Transverse colon (tissue), 4 donors: Measurements from ENCODE around the gene OR10AD1. TPM values are rescaled to one million over a fixed set of nuclear protein-coding genes. Genes with fewer than 3 reads are reported as not detected.
A peak's percentile ranks its signal among the peaks of the same experiment; 100 is the strongest.

ENCODE experiments used
- DNase-seq: peaks from one replicate; pipeline ENCODE4 v3.0.0-alpha.2; 2019
- H3K27ac ChIP-seq, 4 donors: fragments of 200-600 bp; sonication (generic); 2 replicates each; pipeline ENCODE4 v1.5.1; 2016 to 2018; ENCODE audit warnings: inconsistent platforms in 4 of 4
- H3K27me3 ChIP-seq: fragments of 200-600 bp; sonication (generic); 2 replicates; pipeline ENCODE4 v1.5.1; 2017; ENCODE audit warnings: inconsistent platforms
- H3K36me3 ChIP-seq, 4 donors: fragments of 200-600 bp; sonication (generic); 2 replicates each; pipeline ENCODE4 v1.5.1; 2017 to 2019; ENCODE audit warnings: inconsistent platforms in 4 of 4
- H3K4me1 ChIP-seq, 4 donors: fragments of 200-600 bp; sonication (generic); 2 replicates each; pipeline ENCODE4 v1.5.1; 2017 to 2020; ENCODE audit warnings: inconsistent platforms in 4 of 4
- H3K4me3 ChIP-seq, 4 donors: fragments of 200-600 bp; sonication (generic); 1 replicate in 1 of 4; 2 replicates in 3 of 4; pipeline versions ENCODE4 v1.5.1 to v1.6.1; 2017 to 2019; ENCODE audit warnings: inconsistent platforms in 4 of 4
- H3K9me3 ChIP-seq, 2 donors: fragments of 200-600 bp; sonication (generic); 2 replicates each; pipeline ENCODE4 v1.5.1; 2017 to 2019; ENCODE audit warnings: inconsistent platforms in 2 of 2
- CTCF ChIP-seq, 5 experiments: fragments of 200-600 bp in 3 of 5; fragments of 450-650 bp in 2 of 5; sonication (generic) in 3 of 5; IDR thresholded peaks; 1 replicate in 2 of 5; 2 replicates in 3 of 5; pipeline ENCODE4 v1.5.1; 2016 to 2017; ENCODE audit warnings: antibody characterized with exemption in 5 of 5, inconsistent platforms in 3 of 5, mild to moderate bottlenecking in 2 of 5, moderate library complexity in 1 of 5
- EP300 ChIP-seq: sonication (generic); formaldehyde crosslinking; IDR thresholded peaks from one replicate; pipeline ENCODE4 v1.6.1; 2017; ENCODE audit warnings: antibody characterized with exemption, low read depth
- POLR2A ChIP-seq: fragments of 450-650 bp; IDR thresholded peaks from one replicate; pipeline ENCODE4 v1.6.1; 2016; ENCODE audit warnings: antibody characterized with exemption, mild to moderate bottlenecking, moderate library complexity
- POLR2AphosphoS5 ChIP-seq, 3 donors: sonication (generic); formaldehyde crosslinking; IDR thresholded peaks; one replicate each; pipeline ENCODE4 v1.6.1; 2016; ENCODE audit warnings: antibody characterized with exemption in 3 of 3
- WGBS, 2 donors: methylation state at CpG; one replicate each; pipeline ENCODE4 v1.1.5; 2018; ENCODE audit warnings: low coverage in 1 of 2; 5-methylcytosine and 5-hydroxymethylcytosine counted together
- in situ Hi-C, 4 donors: fragments of 200-750 bp; cut with MboI; loops; one replicate each; pipeline versions ENCODE4 v1.15.0 to v1.15.1; 2017; ENCODE audit warnings: low sequenced_read_pairs in 3 of 4, low pct_ligation_motif_present in 1 of 4, low pct_unique_long_range_greater_than_20kb in 1 of 4
- intact Hi-C: fragments of 100-400 bp; cut with DNase I; formaldehyde crosslinking; loops from one replicate; pipeline ENCODE4 v1.15.1; 2023; ENCODE audit warnings: low total_unique reads
- total RNA-seq, 4 donors: library from RNA; depleted of rRNA; stranded (reverse); fragments of >200 nt; gene quantifications; one replicate each; pipeline ENCODE4 v1.1.0, GENCODE V29; 2016

OR10AD1 gene
- total RNA-seq, 4 donors from 2014 or later = not detected

- in situ Hi-C loops = no loop called here
- DNase-seq = no peak
- no peak overlapping the region for H3K4me3 ChIP-seq
- no peak overlapping the region for H3K27ac ChIP-seq
- peaks cover 0 to 34% (median 19%) of the 10 kb centered on the region in 4 donors for H3K4me1 ChIP-seq
- WGBS, 2 donors = 83 to 85% methylated on average over 2 to 3 of the region's 3 CpGs
- TF ChIP-seq POLR2AphosphoS5 (IDR thresholded peaks at IDR 0.05) = no peak
- no peak for TF ChIP-seq POLR2A
- no peak for TF ChIP-seq CTCF (IDR thresholded peaks at IDR 0.05)
- H3K27me3 ChIP-seq = no peaks in the 10 kb centered on the region
- intact Hi-C loops = no loop called here
- peaks cover 4 to 13% of the 10 kb centered on the region in 2 donors for H3K9me3 ChIP-seq
- H3K36me3 ChIP-seq = no peaks in the 10 kb centered on the region
Measured at GRCh38 chr12:48201516-48201915, 1.6 kb downstream of the OR10AD1 start.

- peak overlapping the region in 2 of 4 donors; percentile 95 to 98 for H3K27ac ChIP-seq
- WGBS, 2 donors = 92 to 97% methylated on average over 3 of the region's 3 CpGs
- TF ChIP-seq POLR2A (no peak), POLR2AphosphoS5 (IDR thresholded peaks at IDR 0.05) (no peak), CTCF (IDR thresholded peaks at IDR 0.05) (no peak), EP300 (no peak)
- H3K27me3 ChIP-seq = no peaks in the 10 kb centered on the region
- H3K9me3 ChIP-seq = peaks cover 4 to 9% of the 10 kb centered on the region in 2 donors
- intact Hi-C loops (no loop called here), in situ Hi-C loops (no loop called here)
- no peaks in the 10 kb centered on the region for H3K36me3 ChIP-seq
- H3K4me3 ChIP-seq = no peak overlapping the region
- no peak for DNase-seq
- peaks cover 0 to 34% (median 19%) of the 10 kb centered on the region in 4 donors for H3K4me1 ChIP-seq
Measured at GRCh38 chr12:48201091-48201490, 2.0 kb downstream of the OR10AD1 start.

GRCh38 chr12:48199774-48200221, 3.3 kb downstream of the OR10AD1 start:
- Histone ChIP-seq H3K27ac (peak overlapping the region; percentile 95 to 98 (median 95)), H3K4me1 (peaks cover 0 to 34% (median 19%) of the 10 kb centered on the region in 4 donors), H3K36me3 (no peaks in the 10 kb centered on the region), H3K4me3 (peak overlapping the region in 1 of 4 donors; percentile 78), H3K27me3 (no peaks in the 10 kb centered on the region), H3K9me3 (peaks cover 4 to 7% of the 10 kb centered on the region in 2 donors)
- TF ChIP-seq POLR2AphosphoS5 (IDR thresholded peaks at IDR 0.05) (peak in 2 of 3 donors; percentile 57 to 72), CTCF (IDR thresholded peaks at IDR 0.05) (no peak), POLR2A (no peak), EP300 (no peak)
- in situ Hi-C loops = no loop called here
- 48 to 69% methylated on average over 2 to 3 of the region's 3 CpGs for WGBS, 2 donors
- DNase-seq = no peak
- intact Hi-C loops = no loop called here

- Histone ChIP-seq H3K27ac (peak overlapping the region; percentile 95 to 98 (median 95)), H3K4me1 (peaks cover 0 to 34% (median 19%) of the 10 kb centered on the region in 4 donors), H3K9me3 (peaks cover 3 to 6% of the 10 kb centered on the region in 2 donors), H3K27me3 (no peaks in the 10 kb centered on the region), H3K4me3 (peak overlapping the region; percentile 49 to 78 (median 56)), H3K36me3 (no peaks in the 10 kb centered on the region)
- in situ Hi-C loops (no loop called here), intact Hi-C loops (no loop called here)
- no peak for DNase-seq
- TF ChIP-seq EP300 = no peak
- TF ChIP-seq POLR2AphosphoS5 (IDR thresholded peaks at IDR 0.05) = no peak
- TF ChIP-seq POLR2A = no peak
- no peak for TF ChIP-seq CTCF (IDR thresholded peaks at IDR 0.05)
- WGBS, 2 donors = 71 to 78% methylated on average over 1 to 10 of the region's 10 CpGs
Measured at GRCh38 chr12:48198985-48199384, 4.1 kb downstream of the OR10AD1 start.
